Endothelial cell (in vitro differentiated cells): Measurements from ENCODE around the gene TRIM5. TPM values are rescaled to one million over a fixed set of nuclear protein-coding genes. Genes with fewer than 3 reads are reported as not detected.

ENCODE experiments used
- DNase-seq: peaks from one replicate; pipeline ENCODE4 v3.0.0; 2021; ENCODE audit warnings: low spot score
- H3K27ac Mint-ChIP-seq: one replicate; pipeline ENCODE4 v1.8.0; 2021; ENCODE audit warnings: mixed read lengths, inconsistent platforms; ENCODE audit not compliant: unreplicated experiment
- H3K27me3 Mint-ChIP-seq: one replicate; pipeline ENCODE4 v1.8.0; 2021; ENCODE audit warnings: mild to moderate bottlenecking, moderate library complexity, mixed read lengths, inconsistent platforms; ENCODE audit not compliant: unreplicated experiment
- H3K36me3 Mint-ChIP-seq: one replicate; pipeline ENCODE4 v1.8.0; 2021; ENCODE audit warnings: mild to moderate bottlenecking, low read depth, mixed read lengths, inconsistent platforms; ENCODE audit not compliant: unreplicated experiment
- H3K4me1 Mint-ChIP-seq: one replicate; pipeline ENCODE4 v1.8.0; 2021; ENCODE audit warnings: mild to moderate bottlenecking, mixed read lengths, inconsistent platforms; ENCODE audit not compliant: unreplicated experiment
- H3K4me3 Mint-ChIP-seq: one replicate; pipeline ENCODE4 v1.8.0; 2021; ENCODE audit warnings: mild to moderate bottlenecking, mixed read lengths, inconsistent platforms; ENCODE audit not compliant: unreplicated experiment
- H3K9me3 Mint-ChIP-seq: one replicate; pipeline ENCODE4 v1.8.0; 2021; ENCODE audit warnings: mixed read lengths, inconsistent platforms; ENCODE audit not compliant: unreplicated experiment
- total RNA-seq: library from RNA; stranded (reverse); fragmentation: NEBNext Ultra II Directional; extraction: Animal tissue kit (Norgen Biotek cat#: 25700); gene quantifications from one replicate; pipeline ENCODE4 v1.2.1, GENCODE V29; 2021; ENCODE audit not compliant: unreplicated experiment
- TF ChIP-seq, protein P1 (sequence below): fragments of 200-600 bp; sonication (generic); IDR thresholded peaks from one replicate; pipeline ENCODE4 v1.5.0; 2021; ENCODE audit warnings: antibody characterized with exemption; ENCODE audit not compliant: unreplicated experiment

The TRIM5 gene
- total RNA-seq, 1 donor from 2014 or later = 114 TPM

- H3K27ac Mint-ChIP-seq = no peak overlapping the region
- no peaks in the 10 kb centered on the region for H3K9me3 Mint-ChIP-seq
- TF ChIP-seq, protein P1, sequence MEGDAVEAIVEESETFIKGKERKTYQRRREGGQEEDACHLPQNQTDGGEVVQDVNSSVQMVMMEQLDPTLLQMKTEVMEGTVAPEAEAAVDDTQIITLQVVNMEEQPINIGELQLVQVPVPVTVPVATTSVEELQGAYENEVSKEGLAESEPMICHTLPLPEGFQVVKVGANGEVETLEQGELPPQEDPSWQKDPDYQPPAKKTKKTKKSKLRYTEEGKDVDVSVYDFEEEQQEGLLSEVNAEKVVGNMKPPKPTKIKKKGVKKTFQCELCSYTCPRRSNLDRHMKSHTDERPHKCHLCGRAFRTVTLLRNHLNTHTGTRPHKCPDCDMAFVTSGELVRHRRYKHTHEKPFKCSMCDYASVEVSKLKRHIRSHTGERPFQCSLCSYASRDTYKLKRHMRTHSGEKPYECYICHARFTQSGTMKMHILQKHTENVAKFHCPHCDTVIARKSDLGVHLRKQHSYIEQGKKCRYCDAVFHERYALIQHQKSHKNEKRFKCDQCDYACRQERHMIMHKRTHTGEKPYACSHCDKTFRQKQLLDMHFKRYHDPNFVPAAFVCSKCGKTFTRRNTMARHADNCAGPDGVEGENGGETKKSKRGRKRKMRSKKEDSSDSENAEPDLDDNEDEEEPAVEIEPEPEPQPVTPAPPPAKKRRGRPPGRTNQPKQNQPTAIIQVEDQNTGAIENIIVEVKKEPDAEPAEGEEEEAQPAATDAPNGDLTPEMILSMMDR = no peak
- peaks cover 26% of the 10 kb centered on the region for H3K36me3 Mint-ChIP-seq
- DNase-seq = no peak
- peaks cover 4% of the 10 kb centered on the region for H3K27me3 Mint-ChIP-seq
- H3K4me3 Mint-ChIP-seq = no peak overlapping the region
- H3K4me1 Mint-ChIP-seq = no peaks in the 10 kb centered on the region
Observed at GRCh38 chr11:5646139-5646538, 38.7 kb downstream of the TRIM5 start.

DNA sequence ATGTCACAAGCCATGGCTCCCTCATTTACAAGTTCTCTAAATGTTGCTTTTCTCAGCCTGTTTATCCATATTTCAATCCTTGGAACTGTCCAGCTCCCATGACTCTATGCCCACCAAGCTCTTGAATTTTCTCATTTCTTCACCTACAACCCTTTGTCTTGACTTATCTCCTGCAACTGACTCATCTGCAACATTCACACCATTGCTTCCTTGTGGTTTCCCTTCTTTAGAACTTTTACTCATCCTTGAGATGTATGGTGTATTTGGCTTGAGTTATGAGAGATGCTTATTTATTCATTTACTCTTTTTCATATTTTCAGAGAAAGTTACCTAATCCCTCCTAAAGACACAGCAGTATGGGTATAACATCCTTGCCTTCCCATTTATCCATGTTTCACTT lies 41.3 kb downstream of the TRIM5 start:
- no peaks in the 10 kb centered on the region for H3K9me3 Mint-ChIP-seq
- H3K27me3 Mint-ChIP-seq = peaks cover 2% of the 10 kb centered on the region
- TF ChIP-seq, protein P1 = no peak
- H3K4me1 Mint-ChIP-seq = no peaks in the 10 kb centered on the region
- H3K27ac Mint-ChIP-seq = no peak overlapping the region
- no peak overlapping the region for H3K4me3 Mint-ChIP-seq
- no peak for DNase-seq
- peaks cover 30% of the 10 kb centered on the region for H3K36me3 Mint-ChIP-seq

GRCh38 chr11:5639953-5640352 lies 44.9 kb downstream of the TRIM5 start:
- Mint-ChIP-seq H3K4me3 (no peak overlapping the region), H3K9me3 (no peaks in the 10 kb centered on the region), H3K4me1 (no peaks in the 10 kb centered on the region), H3K27ac (no peak overlapping the region), H3K27me3 (no peaks in the 10 kb centered on the region), H3K36me3 (peaks cover 30% of the 10 kb centered on the region)
- TF ChIP-seq, protein P1 = no peak
- no peak for DNase-seq

GRCh38 chr11:5631969-5632635 lies 52.8 kb downstream of the TRIM5 start:
- Mint-ChIP-seq H3K4me1 (peaks cover 11% of the 10 kb centered on the region), H3K36me3 (peaks cover 15% of the 10 kb centered on the region), H3K27me3 (peaks cover 2% of the 10 kb centered on the region), H3K4me3 (no peak overlapping the region), H3K9me3 (no peaks in the 10 kb centered on the region), H3K27ac (no peak overlapping the region)
- no peak for DNase-seq
- TF ChIP-seq, protein P1 = no peak

DNA sequence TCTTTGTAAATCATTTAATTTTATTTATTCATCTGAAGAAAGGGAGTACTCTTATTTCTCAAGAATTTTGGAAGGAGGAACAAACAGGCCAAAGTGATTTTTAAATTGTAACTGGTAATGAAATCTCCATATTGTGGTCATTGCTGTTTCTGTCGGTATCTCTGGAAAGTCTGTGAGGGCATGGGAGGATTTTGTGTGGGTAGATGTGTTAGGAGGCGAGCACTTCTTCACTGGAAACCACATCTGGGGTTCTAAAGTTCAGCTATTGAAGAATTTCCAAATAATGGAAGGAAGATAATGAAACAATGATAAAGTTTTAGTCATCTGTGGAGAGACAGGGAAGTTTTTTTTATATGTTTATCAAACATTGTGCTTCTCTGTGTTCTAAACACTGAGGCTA lies 53.5 kb downstream of the TRIM5 start:
- H3K36me3 Mint-ChIP-seq = peaks cover 15% of the 10 kb centered on the region
- H3K4me1 Mint-ChIP-seq = peaks cover 11% of the 10 kb centered on the region
- H3K27ac Mint-ChIP-seq = no peak overlapping the region
- H3K9me3 Mint-ChIP-seq = no peaks in the 10 kb centered on the region
- H3K4me3 Mint-ChIP-seq = no peak overlapping the region
- H3K27me3 Mint-ChIP-seq = peaks cover 2% of the 10 kb centered on the region
- DNase-seq = no peak
- TF ChIP-seq, protein P1 = no peak
